ENCODE results near the gene MRPS18A.
"Not testable (repeated sequence)": the region's sequence is repeated elsewhere in the genome, so short reads cannot be mapped to it uniquely, and the experiment has no call there.

MRPS18A gene

DNA sequence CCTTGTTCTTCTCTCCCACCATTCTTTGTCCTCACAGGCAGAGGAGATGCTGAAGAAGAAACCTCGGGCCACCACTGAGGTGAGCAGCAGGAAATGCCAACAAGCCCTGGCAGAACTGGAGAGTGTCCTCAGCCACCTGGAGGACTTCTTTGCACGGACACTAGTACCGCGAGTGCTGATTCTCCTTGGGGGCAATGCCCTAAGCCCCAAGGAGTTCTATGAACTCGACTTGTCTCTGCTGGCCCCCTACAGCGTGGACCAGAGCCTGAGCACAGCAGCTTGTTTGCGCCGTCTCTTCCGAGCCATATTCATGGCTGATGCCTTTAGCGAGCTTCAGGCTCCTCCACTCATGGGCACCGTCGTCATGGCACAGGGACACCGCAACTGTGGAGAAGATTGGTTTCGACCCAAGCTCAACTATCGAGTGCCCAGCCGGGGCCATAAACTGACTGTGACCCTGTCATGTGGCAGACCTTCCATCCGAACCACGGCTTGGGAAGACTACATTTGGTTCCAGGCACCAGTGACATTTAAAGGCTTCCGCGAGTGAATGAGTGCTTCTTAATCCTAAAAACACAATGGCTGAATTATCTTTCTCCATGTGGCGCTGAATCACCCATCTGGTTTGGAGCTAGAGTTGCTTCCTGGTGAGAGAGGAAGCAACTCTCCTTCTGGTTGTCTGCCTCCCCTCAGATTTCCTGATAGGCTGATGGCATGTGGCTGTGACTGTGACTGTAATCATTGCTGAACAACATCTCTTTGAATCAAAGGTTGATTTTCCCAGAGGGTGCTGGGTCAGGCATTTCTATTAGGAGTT, 47.4 kb downstream of the MRPS18A start:
- DNase-seq: no peak

DNA sequence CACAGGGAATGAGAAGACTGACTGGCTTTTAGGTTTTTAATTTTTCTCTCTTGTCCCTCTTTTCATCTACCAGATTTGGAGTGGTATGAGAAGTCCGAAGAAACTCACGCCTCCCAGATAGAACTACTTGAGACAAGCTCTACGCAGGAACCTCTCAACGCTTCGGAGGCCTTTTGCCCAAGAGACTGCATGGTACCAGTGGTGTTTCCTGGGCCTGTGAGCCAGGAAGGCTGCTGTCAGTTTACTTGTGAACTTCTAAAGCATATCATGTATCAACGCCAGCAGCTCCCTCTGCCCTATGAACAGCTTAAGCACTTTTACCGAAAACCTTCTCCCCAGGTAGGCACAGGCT, 51.3 kb downstream of the MRPS18A start:
- DNase-seq: peak in 1 of 56 donors; percentile 8

DNA sequence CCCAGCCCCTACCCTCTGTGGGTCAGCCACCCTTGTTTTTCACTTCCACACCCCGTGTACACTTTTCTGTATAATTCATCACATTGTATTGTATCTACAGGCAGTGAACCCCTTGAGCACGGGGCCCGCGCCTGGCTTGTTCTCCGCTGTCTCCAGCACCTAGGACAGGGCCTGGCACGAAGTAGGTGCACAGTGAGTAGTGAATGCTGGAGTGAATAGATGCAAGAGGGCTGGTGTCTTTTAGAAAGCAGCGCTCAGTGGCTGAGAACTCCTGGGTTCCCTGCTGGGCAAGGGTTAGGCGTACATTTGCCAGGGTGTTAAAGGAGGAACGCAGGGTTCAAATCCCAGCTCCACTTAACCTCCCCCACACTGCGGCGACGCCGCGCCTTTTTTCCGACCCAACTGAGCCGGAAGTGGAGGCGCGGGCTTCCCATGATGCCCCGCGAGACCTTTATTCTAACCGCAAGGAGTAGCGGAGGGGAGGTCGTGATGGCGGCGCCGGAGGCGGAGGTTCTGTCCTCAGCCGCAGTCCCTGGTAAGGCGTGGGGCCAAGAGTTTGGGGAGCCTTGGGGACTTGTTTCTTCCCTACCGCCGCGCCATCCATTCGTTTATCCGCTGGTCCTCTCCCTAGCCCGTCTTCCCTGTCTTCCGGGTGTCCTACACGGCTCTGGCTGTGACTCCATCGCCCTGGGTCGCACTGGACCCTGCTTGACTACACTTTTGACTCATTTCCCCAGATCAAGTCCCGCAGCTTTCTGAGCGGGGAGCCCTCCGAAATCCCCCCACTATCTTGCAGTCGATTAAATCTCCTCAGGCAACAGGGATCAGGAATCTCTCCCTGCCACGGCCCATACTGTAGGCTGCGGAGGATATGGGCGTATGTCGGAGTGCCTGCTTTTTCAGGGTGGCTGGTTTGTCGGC, 51.9 kb downstream of the MRPS18A start, which contains the start of gene MAD2L1BP:
Gene MAD2L1BP, plus strand, starts transcription at position 454 of the 921 bp plus-strand sequence. Its CDS starts 36 bp downstream, at position 490.
- DNase-seq: peak in 55 of 56 donors; percentile 19 to 87 (median 69)

DNA sequence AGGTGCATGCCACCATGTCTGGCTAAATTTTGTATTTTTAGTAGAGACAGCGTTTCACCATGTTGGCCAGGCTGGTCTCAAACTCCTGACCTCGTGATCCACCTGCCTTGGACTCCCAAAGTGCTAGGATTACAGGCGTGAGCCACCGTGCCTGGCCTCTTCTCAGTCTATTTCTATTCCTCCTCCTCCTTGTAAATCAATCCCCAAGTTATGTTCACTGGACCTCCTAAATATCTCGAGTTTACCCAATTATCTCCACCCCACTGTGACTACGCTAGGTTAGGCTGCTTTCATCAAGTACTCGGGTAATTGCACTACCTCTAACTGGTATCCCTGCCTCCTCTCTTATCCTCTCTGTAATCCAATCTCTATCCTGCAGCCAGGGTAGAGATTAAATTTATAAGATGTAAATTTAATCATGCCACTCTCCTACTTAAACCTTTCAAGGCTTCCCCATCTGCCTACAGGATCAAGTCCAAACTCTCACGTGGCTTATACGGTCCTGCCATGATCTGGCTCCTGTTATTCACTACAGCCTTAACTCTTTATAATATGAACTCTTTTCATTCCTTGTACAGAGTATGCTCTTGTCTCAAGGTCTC, 52.8 kb downstream of the MRPS18A start:
- no peak for DNase-seq

DNA sequence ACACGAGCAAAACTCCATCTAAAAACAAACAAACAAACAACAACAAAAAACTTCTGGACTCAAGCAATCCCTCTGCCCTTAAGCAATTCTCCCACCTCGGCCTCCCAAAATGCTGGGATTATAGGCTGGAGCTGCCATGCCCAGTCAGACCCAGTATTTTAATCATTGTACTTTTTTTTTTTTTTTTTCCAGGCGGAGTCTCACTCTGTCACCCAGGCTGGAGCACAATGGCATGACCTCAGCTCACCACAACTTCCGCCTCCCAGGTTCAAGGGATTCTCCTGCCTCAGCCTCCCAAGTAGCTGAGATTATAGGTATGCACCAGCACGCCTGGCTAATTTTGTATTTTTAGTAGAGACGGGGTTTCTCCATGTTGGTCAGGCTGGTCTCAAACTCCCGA, 54.6 kb downstream of the MRPS18A start:
- not testable (repeated sequence) for DNase-seq

DNA sequence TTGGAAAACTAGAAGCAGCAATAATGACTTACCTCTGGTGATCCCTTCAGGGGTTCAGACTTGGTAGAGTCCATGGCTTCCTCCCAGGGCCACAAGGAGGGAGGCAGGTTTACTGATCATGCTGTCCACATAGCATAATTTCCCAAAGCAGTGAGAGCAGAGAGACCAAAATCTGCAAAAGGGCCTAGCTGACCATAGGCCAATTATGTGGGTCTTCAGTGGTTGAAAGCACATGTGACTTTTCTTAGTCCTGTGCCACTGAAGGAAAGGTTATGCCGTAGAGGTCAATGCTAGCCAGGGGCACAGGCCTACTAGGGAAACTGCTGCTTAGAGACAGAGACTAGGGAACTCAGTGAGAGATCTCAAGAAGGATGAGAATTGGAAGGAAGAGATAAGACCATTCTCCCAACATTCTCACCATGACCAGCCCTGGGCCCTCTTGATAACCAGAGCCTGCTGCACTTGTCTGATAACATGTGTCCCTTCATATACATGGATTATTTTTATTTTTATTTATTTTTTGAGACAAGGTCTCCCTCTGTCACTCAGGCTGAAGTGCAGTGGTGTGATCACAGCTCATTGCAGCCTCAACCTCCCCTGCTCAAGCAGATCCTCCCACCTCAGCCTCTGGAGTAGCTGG, 56.5 kb downstream of the MRPS18A start:
- DNase-seq: no peak

DNA sequence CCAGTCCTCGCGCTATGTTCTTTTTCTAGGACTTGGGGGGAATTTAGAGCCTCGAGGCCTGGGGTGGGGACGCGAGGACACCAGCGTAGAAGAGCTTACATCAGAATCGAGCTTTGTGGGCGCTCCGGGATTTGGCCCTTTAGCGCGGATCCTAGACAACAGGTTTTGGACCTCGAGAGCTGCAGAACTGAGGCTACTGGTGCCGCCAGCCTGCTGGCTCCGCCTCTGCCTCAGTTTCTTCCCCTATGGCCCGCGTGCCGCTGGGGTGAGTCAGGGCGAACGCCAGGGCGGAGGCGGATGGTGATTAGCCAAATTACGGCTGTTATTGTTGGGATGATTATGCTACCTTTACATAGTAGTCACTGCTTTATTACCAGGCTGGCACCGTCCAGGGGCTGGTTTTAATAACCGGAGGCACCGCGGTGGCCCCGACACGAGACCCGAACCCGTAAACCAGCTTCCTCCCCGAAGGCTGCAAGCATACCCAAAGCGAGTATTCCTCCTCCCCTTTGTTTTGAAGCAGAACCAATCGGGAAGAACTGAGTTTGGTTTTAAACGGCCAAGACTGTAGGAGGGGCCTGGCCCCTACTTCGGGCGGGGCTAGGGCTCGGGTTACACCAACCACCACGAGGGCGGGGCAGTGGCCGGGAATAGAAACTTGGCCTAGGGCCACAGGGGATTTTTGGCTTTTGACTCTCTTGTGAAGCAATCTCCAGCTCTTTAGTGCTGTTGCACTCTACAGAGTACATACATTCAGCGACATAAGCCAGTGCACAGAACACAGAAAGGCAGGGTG, 57.9 kb downstream of the MRPS18A start:
- DNase-seq: peak in 55 of 56 donors; percentile 24 to 89 (median 75)

DNA sequence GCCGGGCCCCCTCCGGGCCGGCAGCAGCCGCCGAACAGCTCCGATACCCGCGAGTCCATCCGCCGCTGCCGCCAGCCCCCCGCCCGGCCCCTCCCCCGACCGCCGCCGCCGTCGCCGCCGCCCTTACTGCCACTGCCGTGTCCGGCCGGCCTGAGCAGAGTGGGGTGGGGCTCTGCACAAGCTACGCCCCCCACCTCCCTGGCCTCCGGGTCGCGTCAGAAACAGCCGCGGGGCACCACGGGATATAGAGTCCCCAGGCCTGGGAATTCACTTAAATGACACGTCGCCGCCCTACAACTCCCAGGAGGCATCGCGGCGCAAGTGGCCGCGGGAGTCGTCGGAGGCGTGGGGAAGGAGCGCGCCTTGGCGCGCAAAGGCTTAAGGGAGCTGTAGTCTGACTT, 58.5 kb downstream of the MRPS18A start, which contains the start of gene GTPBP2:
Gene GTPBP2, minus strand, starts transcription at position 161 of the 401 bp plus-strand sequence. Its CDS starts 102 bp downstream, at position 59.
- peak; percentile 50 to 100 (median 99) for DNase-seq

DNA sequence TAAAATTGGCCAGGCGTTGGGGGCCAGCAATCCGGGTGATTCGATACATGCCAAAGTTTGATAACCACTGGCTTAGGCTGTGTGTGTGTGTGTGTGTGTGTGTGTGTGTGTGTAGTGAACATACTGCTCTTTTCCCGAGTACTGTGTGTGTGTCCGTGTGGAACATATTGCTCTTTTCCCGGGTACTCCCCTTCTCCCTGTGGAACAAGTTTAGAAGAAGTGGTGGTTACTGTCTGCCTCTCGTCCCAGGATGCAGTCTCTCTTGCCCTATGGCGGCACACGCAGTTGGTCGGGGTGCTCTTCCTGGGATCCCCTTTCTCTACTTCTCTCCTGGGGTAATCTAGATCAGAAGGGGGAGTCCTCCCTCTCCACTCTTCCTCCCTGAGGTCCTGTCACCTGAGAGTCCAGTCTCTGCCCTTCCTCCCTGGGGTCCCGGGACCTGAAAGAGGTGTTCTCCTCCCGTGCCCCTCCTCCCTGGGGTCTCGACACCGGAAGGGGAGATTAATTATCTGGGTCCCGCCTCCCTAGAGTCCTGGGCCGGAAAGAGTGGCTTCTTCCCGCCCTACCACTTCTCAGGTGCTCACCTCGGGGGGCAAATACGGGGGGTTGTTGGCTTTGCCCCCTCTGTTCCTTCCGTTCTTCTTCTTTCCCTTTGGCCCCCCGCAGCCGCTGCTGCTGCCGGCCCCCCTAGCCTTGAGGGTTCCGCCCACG, 59.0 kb downstream of the MRPS18A start:
- DNase-seq: peak in 10 of 56 donors; percentile 20 to 57 (median 38)

DNA sequence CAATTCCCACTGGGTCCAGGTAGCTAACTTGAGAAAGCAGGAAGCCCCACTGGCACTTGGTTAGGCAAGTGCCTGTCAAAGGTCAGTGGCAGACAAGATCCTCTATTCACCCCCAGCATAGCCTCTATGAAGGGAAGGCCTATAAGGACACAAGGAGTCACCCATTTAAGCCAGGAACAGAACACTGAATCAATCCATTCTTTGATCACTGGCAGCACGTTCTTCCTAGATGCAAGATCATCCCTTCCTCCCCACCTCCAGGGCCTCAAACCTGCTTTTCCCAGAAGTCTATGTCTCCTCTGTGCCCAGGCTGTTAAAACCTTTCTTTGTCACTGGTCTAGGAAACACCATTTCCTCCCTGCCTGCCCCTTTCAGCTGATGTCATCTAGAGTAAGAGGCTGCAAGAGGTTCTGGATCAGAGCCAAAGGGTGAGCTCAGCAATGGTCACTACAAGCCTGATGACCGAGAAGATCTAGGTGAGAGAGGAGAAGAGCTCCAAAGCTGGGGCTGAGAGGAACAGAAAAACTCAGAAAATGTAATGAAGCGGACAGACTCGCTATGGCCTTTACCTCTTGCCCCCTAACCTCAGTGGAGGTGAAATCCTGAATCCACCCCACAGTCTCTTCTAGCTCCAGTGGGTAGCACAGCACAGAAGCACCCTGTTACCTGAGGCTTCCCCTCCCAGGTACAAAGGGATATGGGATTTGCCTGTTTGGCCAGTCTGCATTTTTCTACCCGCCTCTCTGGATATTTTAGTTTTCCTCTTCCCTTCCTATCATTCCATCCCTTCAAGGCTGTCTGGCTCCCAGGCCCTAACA, 60.4 kb downstream of the MRPS18A start:
- DNase-seq: peak in 17 of 56 donors; percentile 3 to 74 (median 20)

DNA sequence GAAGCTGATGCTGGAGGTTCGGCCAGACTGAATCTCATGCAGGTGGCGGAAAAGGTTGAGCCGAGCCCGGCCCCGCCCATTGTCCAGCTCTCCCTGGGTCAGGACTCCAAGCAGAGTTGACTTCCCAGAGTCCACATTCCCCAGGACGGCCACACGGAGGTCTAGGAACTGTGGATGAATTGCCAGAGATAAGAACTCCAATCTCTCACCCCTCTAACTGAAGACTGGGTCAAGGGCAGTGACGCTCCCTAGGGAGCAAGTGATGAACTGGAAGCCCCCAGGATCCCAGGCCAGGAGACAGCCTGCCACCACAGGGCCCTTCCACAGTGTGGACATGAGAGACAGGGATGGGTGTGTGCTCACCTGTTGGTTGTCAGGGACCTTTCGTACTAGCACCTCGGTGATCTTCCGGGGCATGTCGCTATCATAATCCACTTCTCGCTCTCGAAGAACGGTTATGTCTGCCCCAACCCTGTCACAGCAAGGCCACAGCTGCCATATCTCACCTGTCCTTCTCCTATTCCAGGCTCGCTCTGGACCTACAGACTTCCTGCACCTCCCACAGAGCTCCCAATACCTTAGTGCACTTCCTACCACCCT, 62.1 kb downstream of the MRPS18A start:
- DNase-seq: no peak

DNA sequence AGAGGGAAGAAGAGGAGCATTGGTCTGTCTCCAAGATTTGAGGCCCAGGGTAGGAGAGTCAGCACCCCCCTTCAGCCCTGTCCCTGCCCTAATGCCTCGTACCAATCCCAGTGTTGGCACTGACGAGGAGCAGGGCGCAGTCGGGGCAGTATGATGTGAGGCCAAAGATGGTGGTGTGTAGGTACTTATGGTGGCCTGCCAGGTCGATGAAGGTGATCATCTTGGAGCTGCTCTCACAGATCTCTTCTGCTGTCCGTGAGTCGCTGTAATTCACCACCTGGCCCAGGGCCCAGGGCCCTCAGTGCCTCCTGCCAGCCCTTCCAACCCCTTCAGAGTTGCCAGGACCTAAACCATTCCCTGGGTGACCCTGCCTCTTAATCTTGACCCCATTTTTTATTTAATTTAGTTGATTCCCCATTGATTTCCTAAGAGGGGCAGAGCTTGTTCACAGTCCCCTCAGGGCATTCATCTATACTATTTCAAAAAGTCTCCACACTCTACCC, 62.8 kb downstream of the MRPS18A start:
- no peak for DNase-seq

DNA sequence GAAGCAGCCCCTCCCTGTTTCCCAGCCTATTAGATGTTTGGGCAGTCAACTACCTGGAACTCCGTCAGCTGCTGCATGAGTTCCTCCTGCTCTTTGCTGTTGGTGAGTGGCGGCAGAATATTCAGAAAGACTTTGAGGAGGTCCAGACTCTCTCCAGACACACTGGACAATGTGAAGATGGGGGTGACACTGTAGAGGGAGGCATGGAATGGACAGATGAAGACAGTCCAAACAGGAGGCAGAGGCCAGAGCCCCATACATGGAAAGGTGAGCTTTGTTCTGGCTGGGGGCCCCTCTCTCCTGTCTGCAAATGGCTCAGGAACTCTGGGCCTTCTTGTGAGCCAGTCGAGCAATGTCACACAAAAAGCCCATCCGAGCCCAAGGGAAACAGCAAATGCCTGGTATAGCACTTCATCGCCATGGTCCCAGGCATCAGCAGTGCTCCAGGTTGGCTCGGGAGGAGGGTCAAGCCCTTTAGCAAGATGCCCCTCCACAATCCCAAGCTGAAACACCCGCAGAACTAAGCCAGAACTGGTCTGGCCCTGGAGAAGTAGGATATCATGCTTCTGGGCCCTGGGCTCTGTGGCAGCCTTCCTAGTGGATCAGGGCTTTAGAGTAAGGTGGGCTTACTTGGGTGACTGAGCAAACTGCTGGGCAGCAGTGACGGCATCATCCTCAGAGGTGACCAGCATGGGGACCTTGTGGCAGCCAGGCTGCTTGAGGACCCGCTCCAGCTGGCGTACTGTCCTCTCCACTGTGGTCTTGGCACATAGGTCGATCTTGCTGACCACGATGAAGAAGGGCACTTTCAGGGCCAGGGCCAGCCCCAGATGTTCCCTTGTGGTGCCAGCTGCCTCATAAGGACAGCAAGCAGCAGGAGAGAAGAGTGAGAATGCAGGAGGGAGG, 63.5 kb downstream of the MRPS18A start:
- no peak for DNase-seq

DNA sequence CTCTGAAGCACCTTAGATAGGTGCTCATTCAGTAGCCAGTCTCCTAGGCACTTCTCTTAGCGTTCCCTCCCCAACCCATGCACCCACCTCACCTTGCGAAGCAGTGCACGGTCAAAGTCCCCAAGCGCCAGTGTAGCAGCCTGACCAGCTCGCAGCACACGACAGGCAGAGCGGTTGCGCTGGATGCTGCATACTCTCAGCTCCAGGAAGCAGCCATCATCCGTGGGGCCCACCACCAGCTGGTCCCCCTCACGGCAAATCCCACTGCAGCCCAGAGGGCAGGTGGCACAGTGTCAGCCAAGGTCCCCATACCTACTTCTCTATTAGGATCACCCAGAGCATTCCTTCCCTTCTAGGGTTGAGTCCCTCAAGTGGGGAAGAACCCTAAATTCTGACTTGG, 65.0 kb downstream of the MRPS18A start:
- no peak for DNase-seq

DNA sequence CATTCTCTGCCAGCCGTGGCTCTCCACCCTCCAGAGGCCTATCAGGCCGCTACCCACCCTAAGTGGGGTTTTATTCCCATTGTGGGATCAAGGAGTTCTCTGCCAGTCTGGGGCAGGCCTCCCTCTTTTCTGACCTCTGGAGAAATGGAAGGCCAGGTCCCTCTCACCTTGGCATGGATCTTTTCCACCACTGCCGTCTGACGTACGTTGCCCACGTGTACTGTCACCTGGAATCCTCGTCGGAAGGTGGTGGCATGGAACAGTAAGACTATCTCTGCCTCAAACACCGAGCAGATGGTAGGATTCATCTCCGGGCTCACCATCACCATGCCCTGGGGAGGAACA, 65.8 kb downstream of the MRPS18A start:
- no peak for DNase-seq
